Upper lobe of left lung (tissue), 6 donors: ENCODE results near the gene SMOC2. TPM values are rescaled to one million over a fixed set of nuclear protein-coding genes. Genes with fewer than 3 reads are reported as not detected.

Experiments used
- ATAC-seq, 2 donors: fragments of 200-7000 bp; cut with Tn5 transposase; one replicate each; pipeline ENCODE4 v1.9.1; 2022; ENCODE audit warnings: mild to moderate bottlenecking in 2 of 2, moderate library complexity in 2 of 2; ENCODE audit not compliant: low FRiP score in 2 of 2
- DNase-seq, 2 donors: peaks; one replicate each; pipeline ENCODE4 v3.0.0-alpha.2; 2019 to 2020
- H3K27ac ChIP-seq, 4 donors: fragments of 200-600 bp; sonication (generic); one replicate each; pipeline ENCODE4 v1.5.1; 2016 to 2019
- H3K27me3 ChIP-seq, 4 donors: fragments of 200-600 bp; sonication (generic); one replicate each; pipeline ENCODE4 v1.5.1; 2017 to 2019
- H3K36me3 ChIP-seq, 4 donors: fragments of 200-600 bp; sonication (generic); one replicate each; pipeline ENCODE4 v1.5.1; 2016 to 2019
- H3K4me1 ChIP-seq, 4 donors: fragments of 200-600 bp; sonication (generic); one replicate each; pipeline ENCODE4 v1.5.1; 2018 to 2019
- H3K4me3 ChIP-seq, 4 donors: fragments of 200-600 bp; sonication (generic); one replicate each; pipeline ENCODE4 v1.5.1; 2017 to 2019; ENCODE audit warnings: mild to moderate bottlenecking in 2 of 4, moderate library complexity in 1 of 4
- H3K9me3 ChIP-seq, 4 donors: fragments of 200-600 bp; sonication (generic); one replicate each; pipeline ENCODE4 v1.5.1; 2018 to 2019
- CTCF ChIP-seq, 6 experiments: fragments of 450-650 bp in 4 of 6; fragments of 200-600 bp in 2 of 6; sonication (generic) in 2 of 6; IDR thresholded peaks; one replicate each; pipeline ENCODE4 v1.5.1; 2016 to 2019; ENCODE audit warnings: antibody characterized with exemption in 6 of 6
- EP300 ChIP-seq, 4 donors: sonication (generic); formaldehyde crosslinking; IDR thresholded peaks; one replicate each; pipeline ENCODE4 v1.5.1; 2017; ENCODE audit warnings: antibody characterized with exemption in 4 of 4, control low read depth in 2 of 4
- POLR2A ChIP-seq, 4 donors: fragments of 450-650 bp; IDR thresholded peaks; one replicate each; pipeline ENCODE4 v1.5.1; 2016 to 2017; ENCODE audit warnings: antibody characterized with exemption in 4 of 4, mild to moderate bottlenecking in 2 of 4
- POLR2AphosphoS5 ChIP-seq, 2 donors: sonication (generic); formaldehyde crosslinking; IDR thresholded peaks; one replicate each; pipeline ENCODE4 v1.5.1; 2017; ENCODE audit warnings: antibody characterized with exemption in 2 of 2
- WGBS, 2 donors: methylation state at CpG; one replicate each; pipeline ENCODE4 v1.1.5; 2017 to 2018; 5-methylcytosine and 5-hydroxymethylcytosine counted together
- total RNA-seq, 6 donors: library from RNA; depleted of rRNA in 4 of 6; stranded (reverse); fragments of >200 nt in 4 of 6; gene quantifications; one replicate each; pipeline versions ENCODE4 v1.1.0 to v1.2.1, GENCODE V29; 2016 to 2021
- donor health status: DM: no; HTN: no; CAD: no; lungs with moderate emphysema.
- donor health status: DM: no; HTN: yes; CAD: no; lungs with severe emphysema.

The SMOC2 gene
- total RNA-seq, 6 donors from 2014 or later, result 1.0 to 18.9 (median 5.0) TPM

- no peak for TF ChIP-seq EP300 (IDR thresholded peaks at IDR 0.05)
- no peak for TF ChIP-seq CTCF (IDR thresholded peaks at IDR 0.05)
- no peak for TF ChIP-seq POLR2AphosphoS5 (IDR thresholded peaks at IDR 0.05)
- no peak for TF ChIP-seq POLR2A (IDR thresholded peaks at IDR 0.05)
- no peaks in the 10 kb centered on the region for H3K36me3 ChIP-seq
- DNase-seq (peak in 1 of 2 donors; percentile 1), ATAC-seq (no peak)
- no peaks in the 10 kb centered on the region for H3K9me3 ChIP-seq
- 85 to 89% methylated on average over 5 of the region's 5 CpGs for WGBS, 2 donors
- no peaks in the 10 kb centered on the region for H3K27me3 ChIP-seq
- no peaks in the 10 kb centered on the region for H3K4me1 ChIP-seq
- no peak overlapping the region for H3K4me3 ChIP-seq
- H3K27ac ChIP-seq, result no peak overlapping the region
Measured at GRCh38 chr6:168681748-168682147, 240.8 kb downstream of the SMOC2 start.

GRCh38 chr6:168683621-168684020, 242.6 kb downstream of the SMOC2 start:
- no peaks in the 10 kb centered on the region for H3K4me1 ChIP-seq
- no peak for ATAC-seq
- DNase-seq, result no peak
- TF ChIP-seq POLR2A (IDR thresholded peaks at IDR 0.05) (no peak), EP300 (IDR thresholded peaks at IDR 0.05) (no peak), CTCF (IDR thresholded peaks at IDR 0.05) (no peak), POLR2AphosphoS5 (IDR thresholded peaks at IDR 0.05) (no peak)
- H3K36me3 ChIP-seq, result no peaks in the 10 kb centered on the region
- no peaks in the 10 kb centered on the region for H3K9me3 ChIP-seq
- H3K4me3 ChIP-seq, result no peak overlapping the region
- H3K27me3 ChIP-seq, result no peaks in the 10 kb centered on the region
- WGBS, 2 donors, result 63% methylated on average over 8 to 11 of the region's 11 CpGs
- no peak overlapping the region for H3K27ac ChIP-seq

- no peaks in the 10 kb centered on the region for H3K4me1 ChIP-seq
- no peak for ATAC-seq
- no peak for DNase-seq
- no peaks in the 10 kb centered on the region for H3K36me3 ChIP-seq
- H3K9me3 ChIP-seq, result no peaks in the 10 kb centered on the region
- H3K4me3 ChIP-seq, result no peak overlapping the region
- TF ChIP-seq CTCF (IDR thresholded peaks at IDR 0.05) (no peak), POLR2A (IDR thresholded peaks at IDR 0.05) (no peak), POLR2AphosphoS5 (IDR thresholded peaks at IDR 0.05) (no peak), EP300 (IDR thresholded peaks at IDR 0.05) (no peak)
- H3K27me3 ChIP-seq, result no peaks in the 10 kb centered on the region
- 55 to 73% methylated on average over 4 to 8 of the region's 8 CpGs for WGBS, 2 donors
- no peak overlapping the region for H3K27ac ChIP-seq
Measured at GRCh38 chr6:168684471-168684870, 243.5 kb downstream of the SMOC2 start.

GRCh38 chr6:168684906-168685305, 243.9 kb downstream of the SMOC2 start:
- Histone ChIP-seq H3K27ac (no peak overlapping the region), H3K36me3 (no peaks in the 10 kb centered on the region), H3K4me1 (no peaks in the 10 kb centered on the region), H3K4me3 (no peak overlapping the region), H3K27me3 (no peaks in the 10 kb centered on the region), H3K9me3 (no peaks in the 10 kb centered on the region)
- no peak for TF ChIP-seq CTCF (IDR thresholded peaks at IDR 0.05)
- TF ChIP-seq EP300 (IDR thresholded peaks at IDR 0.05), result no peak
- TF ChIP-seq POLR2AphosphoS5 (IDR thresholded peaks at IDR 0.05), result no peak
- no peak for TF ChIP-seq POLR2A (IDR thresholded peaks at IDR 0.05)
- 84 to 88% methylated on average over 8 of the region's 8 CpGs for WGBS, 2 donors
- DNase-seq, result no peak
- ATAC-seq, result no peak

GRCh38 chr6:168686029-168686738, 245.2 kb downstream of the SMOC2 start:
- no peak for TF ChIP-seq CTCF (IDR thresholded peaks at IDR 0.05)
- no peak for TF ChIP-seq EP300 (IDR thresholded peaks at IDR 0.05)
- no peak for TF ChIP-seq POLR2AphosphoS5 (IDR thresholded peaks at IDR 0.05)
- TF ChIP-seq POLR2A (IDR thresholded peaks at IDR 0.05), result no peak
- WGBS, 2 donors, result 82 to 86% methylated on average over 25 of the region's 25 CpGs
- no peak for DNase-seq
- H3K36me3 ChIP-seq, result no peaks in the 10 kb centered on the region
- no peak overlapping the region for H3K27ac ChIP-seq
- no peak overlapping the region for H3K4me3 ChIP-seq
- H3K4me1 ChIP-seq, result no peaks in the 10 kb centered on the region
- H3K9me3 ChIP-seq, result no peaks in the 10 kb centered on the region
- no peaks in the 10 kb centered on the region for H3K27me3 ChIP-seq
- ATAC-seq, result no peak
